Measurements from ENCODE around the gene VAV2. TPM values are rescaled to one million over a fixed set of nuclear protein-coding genes. Genes with fewer than 3 reads are reported as not detected.

VAV2 gene
- total RNA-seq, 1 donor from 2014 or later: 12.7 TPM

GRCh38 chr9:133882849-133883755 is 109.0 kb downstream of the VAV2 start:
- DNase-seq (ENCODE audit: low spot score in 2 of 2): no peak
- no peaks in the 10 kb centered on the region for H3K36me3 ChIP-seq
- intact Hi-C loops (cut with DNase I): no loop called here
- TF ChIP-seq CTCF (IDR thresholded peaks at IDR 0.05): no peak
- no peaks in the 10 kb centered on the region for H3K9me3 ChIP-seq
- H3K27ac ChIP-seq: no peak overlapping the region
- H3K4me1 ChIP-seq: no peaks in the 10 kb centered on the region
- H3K4me3 ChIP-seq: no peak overlapping the region
- H3K27me3 ChIP-seq: no peaks in the 10 kb centered on the region

DNA sequence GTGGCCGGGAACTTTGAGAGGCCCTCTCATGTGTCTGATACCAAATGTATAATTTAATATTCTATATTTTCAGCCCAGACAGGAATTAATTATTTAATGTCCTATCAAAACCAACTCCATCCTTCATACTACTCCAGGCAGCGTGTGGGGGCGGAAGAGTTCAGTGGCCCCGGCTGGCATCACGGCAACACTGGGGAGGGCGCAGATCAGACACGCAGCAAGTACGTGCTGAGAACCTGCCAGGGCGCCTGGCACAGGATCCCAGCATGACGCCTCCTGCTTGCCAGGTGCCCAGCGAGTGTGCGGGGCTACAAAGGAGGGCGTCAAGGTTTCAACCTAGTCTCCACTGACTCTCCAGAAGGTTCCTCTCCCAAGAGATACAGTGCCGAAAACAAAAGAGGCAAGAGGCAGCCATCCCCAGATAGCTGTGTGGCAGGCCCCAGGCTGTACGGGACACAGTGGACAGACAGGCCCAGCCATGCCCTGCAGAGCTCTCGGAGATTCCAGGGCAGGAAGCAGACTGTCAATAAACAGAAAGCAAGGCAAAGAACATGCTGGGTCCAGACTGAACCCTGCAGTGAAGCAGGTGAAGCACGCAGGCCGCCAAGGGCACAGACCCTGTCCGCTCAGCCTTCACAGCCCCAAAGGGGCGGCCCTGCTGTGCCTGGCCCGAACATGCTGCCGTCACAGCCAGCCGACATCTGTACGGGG is 110.3 kb downstream of the VAV2 start:
- intact Hi-C loops (cut with DNase I): no loop called here
- no peak for TF ChIP-seq CTCF (IDR thresholded peaks at IDR 0.05)

GRCh38 chr9:133880851-133881661 is 111.1 kb downstream of the VAV2 start:
- H3K9me3 ChIP-seq: no peaks in the 10 kb centered on the region
- no peak overlapping the region for H3K27ac ChIP-seq
- intact Hi-C loops (cut with DNase I): no loop called here
- DNase-seq (ENCODE audit: low spot score in 2 of 2): no peak
- H3K36me3 ChIP-seq: no peaks in the 10 kb centered on the region
- no peak for TF ChIP-seq CTCF (IDR thresholded peaks at IDR 0.05)
- no peaks in the 10 kb centered on the region for H3K4me1 ChIP-seq
- no peaks in the 10 kb centered on the region for H3K27me3 ChIP-seq
- no peak overlapping the region for H3K4me3 ChIP-seq

More for the DNA sequence above, 110.3 kb downstream of the VAV2 start:
- no peaks in the 10 kb centered on the region for H3K36me3 ChIP-seq
- no peaks in the 10 kb centered on the region for H3K27me3 ChIP-seq
- no peaks in the 10 kb centered on the region for H3K9me3 ChIP-seq
- no peak overlapping the region for H3K27ac ChIP-seq
- H3K4me3 ChIP-seq: no peak overlapping the region
- H3K4me1 ChIP-seq: no peaks in the 10 kb centered on the region
- DNase-seq (ENCODE audit: low spot score in 2 of 2): no peak

- no peaks in the 10 kb centered on the region for H3K27me3 ChIP-seq
- intact Hi-C loops (cut with DNase I): no loop called here
- H3K27ac ChIP-seq: no peak overlapping the region
- no peaks in the 10 kb centered on the region for H3K36me3 ChIP-seq
- H3K4me1 ChIP-seq: no peaks in the 10 kb centered on the region
- H3K4me3 ChIP-seq: no peak overlapping the region
- no peak for TF ChIP-seq CTCF (IDR thresholded peaks at IDR 0.05)
- DNase-seq (ENCODE audit: low spot score in 2 of 2): no peak
- no peaks in the 10 kb centered on the region for H3K9me3 ChIP-seq
These were observed 112.0 kb downstream of the VAV2 start for GRCh38 chr9:133880136-133880535.

GRCh38 chr9:133879615-133880014 is 112.5 kb downstream of the VAV2 start:
- DNase-seq (ENCODE audit: low spot score in 2 of 2): no peak
- Histone ChIP-seq H3K27ac (no peak overlapping the region), H3K9me3 (no peaks in the 10 kb centered on the region), H3K27me3 (no peaks in the 10 kb centered on the region), H3K4me1 (no peaks in the 10 kb centered on the region), H3K4me3 (no peak overlapping the region), H3K36me3 (no peaks in the 10 kb centered on the region)
- intact Hi-C loops (cut with DNase I): no loop called here
- TF ChIP-seq CTCF (IDR thresholded peaks at IDR 0.05): no peak
